Measurements from ENCODE around the gene NCKAP5.

The NCKAP5 gene

DNA sequence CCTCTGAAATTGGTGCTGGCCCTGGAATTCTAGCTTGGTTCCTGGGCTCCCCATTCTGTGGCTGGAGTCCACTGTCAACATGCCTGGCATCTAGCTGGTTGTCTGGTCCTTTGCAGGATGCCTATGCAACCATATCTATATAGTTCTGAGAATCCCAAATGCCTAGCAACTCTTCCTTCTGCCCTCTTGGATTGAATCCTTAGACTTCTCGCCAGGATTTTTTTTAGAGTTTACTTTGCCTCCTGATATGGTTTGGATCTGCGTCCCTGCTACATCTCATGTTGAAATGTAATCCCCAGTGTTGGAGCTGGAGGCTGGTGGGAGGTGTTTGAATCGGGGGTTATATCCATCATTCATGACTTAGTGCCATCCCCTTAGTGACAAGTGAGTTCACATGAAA, 833.3 kb downstream of the NCKAP5 start:
- no peak for DNase-seq (ENCODE audit: low read depth)
- in situ Hi-C loops (cut with HindIII; ENCODE audit: low sequenced_read_pairs), result no loop called here
- TF ChIP-seq, protein P1, sequence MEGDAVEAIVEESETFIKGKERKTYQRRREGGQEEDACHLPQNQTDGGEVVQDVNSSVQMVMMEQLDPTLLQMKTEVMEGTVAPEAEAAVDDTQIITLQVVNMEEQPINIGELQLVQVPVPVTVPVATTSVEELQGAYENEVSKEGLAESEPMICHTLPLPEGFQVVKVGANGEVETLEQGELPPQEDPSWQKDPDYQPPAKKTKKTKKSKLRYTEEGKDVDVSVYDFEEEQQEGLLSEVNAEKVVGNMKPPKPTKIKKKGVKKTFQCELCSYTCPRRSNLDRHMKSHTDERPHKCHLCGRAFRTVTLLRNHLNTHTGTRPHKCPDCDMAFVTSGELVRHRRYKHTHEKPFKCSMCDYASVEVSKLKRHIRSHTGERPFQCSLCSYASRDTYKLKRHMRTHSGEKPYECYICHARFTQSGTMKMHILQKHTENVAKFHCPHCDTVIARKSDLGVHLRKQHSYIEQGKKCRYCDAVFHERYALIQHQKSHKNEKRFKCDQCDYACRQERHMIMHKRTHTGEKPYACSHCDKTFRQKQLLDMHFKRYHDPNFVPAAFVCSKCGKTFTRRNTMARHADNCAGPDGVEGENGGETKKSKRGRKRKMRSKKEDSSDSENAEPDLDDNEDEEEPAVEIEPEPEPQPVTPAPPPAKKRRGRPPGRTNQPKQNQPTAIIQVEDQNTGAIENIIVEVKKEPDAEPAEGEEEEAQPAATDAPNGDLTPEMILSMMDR (IDR thresholded peaks at IDR 0.05; ENCODE audit: low read depth, low read length, missing control alignments), result no peak
- H3K4me3 ChIP-seq (ENCODE audit: low read depth, low read length), result no peak overlapping the region

DNA sequence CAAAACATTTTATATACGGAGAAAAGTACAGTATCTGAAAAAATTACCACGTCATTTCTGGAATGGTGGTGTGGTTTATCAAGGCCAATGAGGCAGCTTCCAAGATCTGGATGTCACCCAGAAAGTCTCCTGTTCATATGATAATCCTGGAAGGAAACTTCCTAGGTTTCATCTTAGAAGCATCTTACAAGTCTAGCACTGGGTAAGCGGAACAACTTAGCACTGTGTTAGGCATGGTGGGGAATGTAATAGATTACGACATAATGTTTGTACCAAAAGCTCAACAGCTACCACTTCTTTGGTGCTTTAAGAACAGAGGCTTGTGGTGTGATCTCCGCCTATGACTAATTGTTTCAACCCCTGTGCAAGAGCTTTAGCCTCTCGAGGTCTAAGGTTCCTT, 835.2 kb downstream of the NCKAP5 start:
- TF ChIP-seq, protein P1 (IDR thresholded peaks at IDR 0.05; ENCODE audit: low read depth, low read length, missing control alignments), result no peak
- no peak overlapping the region for H3K4me3 ChIP-seq (ENCODE audit: low read depth, low read length)
- in situ Hi-C loops (cut with HindIII; ENCODE audit: low sequenced_read_pairs), result no loop called here
- no peak for DNase-seq (ENCODE audit: low read depth)

DNA sequence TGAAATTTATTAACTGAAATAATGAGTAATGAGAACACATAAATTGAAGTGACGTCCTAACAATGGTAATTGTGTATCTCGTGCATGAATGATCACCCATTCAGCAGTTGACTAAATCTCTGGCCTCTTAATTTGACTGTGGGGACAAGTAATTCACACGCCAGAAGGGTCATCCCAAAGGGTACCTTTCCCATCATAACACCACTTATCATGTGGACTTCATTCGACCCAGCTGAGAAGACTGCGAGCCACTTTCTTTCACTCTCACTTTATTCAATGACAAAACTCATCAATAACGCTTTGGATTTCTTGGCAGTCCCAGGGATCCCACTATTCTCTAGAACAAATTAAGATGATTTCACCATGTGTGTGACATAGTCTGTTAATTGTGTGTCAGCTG, 835.6 kb downstream of the NCKAP5 start:
- TF ChIP-seq, protein P1 (IDR thresholded peaks at IDR 0.05; ENCODE audit: low read depth, low read length, missing control alignments), result no peak
- in situ Hi-C loops (cut with HindIII; ENCODE audit: low sequenced_read_pairs), result no loop called here
- no peak overlapping the region for H3K4me3 ChIP-seq (ENCODE audit: low read depth, low read length)
- no peak for DNase-seq (ENCODE audit: low read depth)

DNA sequence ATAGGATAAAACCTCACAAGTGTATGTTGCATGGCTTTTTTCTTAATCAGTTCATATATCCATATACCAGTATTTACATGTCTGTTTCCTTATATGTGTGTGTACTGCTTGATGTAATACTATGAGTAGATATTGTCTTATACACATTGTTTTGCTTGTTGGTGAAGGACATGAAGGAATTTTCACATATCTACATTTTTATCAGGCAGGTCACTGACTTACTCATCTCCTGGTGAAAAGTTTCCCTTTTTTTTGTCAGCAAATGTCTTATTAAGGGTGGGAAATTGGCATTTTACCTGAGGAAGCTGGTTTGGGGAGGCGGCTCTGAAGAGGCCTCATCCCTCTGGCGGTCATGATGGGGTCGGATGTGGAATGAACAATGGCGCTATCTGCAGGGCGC, 836.8 kb downstream of the NCKAP5 start:
- TF ChIP-seq, protein P1 (IDR thresholded peaks at IDR 0.05; ENCODE audit: low read depth, low read length, missing control alignments), result no peak
- H3K4me3 ChIP-seq (ENCODE audit: low read depth, low read length), result no peak overlapping the region
- in situ Hi-C loops (cut with HindIII; ENCODE audit: low sequenced_read_pairs), result no loop called here

DNA sequence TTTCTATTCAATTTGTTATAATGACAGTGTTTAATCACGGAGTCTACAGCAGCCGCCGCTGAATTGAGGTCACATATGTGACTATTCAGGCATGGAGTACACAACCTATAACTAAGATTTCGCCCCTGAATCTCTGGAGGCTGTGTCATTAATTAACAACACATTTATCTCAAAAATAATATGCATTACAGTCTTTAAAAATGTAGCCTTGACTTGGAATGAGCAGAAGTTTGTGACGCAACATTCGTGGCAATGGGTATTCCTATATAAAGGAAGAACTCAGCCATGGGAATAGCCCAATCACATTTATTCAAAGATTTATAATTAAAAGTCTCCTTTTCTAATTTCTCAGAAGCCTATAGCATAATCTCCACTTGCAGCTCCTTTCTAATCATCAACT, 837.7 kb downstream of the NCKAP5 start:
- TF ChIP-seq, protein P1 (IDR thresholded peaks at IDR 0.05; ENCODE audit: low read depth, low read length, missing control alignments), result no peak
- DNase-seq (ENCODE audit: low read depth), result no peak
- in situ Hi-C loops (cut with HindIII; ENCODE audit: low sequenced_read_pairs), result no loop called here
- no peak overlapping the region for H3K4me3 ChIP-seq (ENCODE audit: low read depth, low read length)

More for the DNA sequence above, 836.8 kb downstream of the NCKAP5 start:
- no peak for DNase-seq (ENCODE audit: low read depth)

DNA sequence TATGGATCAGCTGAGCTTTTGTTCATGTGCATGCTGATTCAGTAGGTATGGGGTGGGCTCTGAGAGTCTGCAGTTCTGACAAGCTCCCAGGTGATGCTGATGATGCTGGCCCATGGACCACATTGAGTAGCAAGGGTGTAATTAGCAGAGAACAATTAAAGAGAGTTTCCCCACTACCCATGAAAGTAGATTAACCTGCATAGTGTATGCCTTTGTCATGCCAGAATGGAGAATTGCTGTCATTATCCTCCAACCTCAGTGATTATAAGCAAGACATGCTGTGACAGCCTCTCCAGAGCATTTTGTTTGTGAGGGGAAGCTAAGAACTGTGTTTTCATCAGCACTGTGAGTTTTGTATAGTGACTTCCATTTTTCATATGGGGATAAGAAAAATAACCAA, 838.7 kb downstream of the NCKAP5 start:
- TF ChIP-seq, protein P1 (IDR thresholded peaks at IDR 0.05; ENCODE audit: low read depth, low read length, missing control alignments), result no peak
- no peak for DNase-seq (ENCODE audit: low read depth)

DNA sequence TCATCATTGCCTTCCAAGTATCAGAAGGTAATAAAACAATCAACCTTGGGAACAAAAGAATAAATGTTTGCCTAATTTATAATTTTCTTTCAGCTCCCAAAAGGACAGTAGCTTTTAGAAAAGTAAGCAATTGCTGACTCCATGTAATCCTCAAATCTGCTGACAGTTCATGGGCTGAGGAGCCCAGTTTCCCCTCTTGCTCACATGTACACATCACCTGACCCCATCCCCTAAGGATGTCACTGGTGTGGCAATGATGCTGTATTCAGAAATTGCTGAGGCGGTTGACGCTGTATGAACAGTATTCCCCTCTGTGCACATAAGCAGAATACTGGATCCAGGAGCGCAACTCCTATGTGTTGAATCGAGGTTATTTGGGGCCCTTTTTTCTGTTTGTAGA, 842.1 kb downstream of the NCKAP5 start:
- TF ChIP-seq, protein P1 (IDR thresholded peaks at IDR 0.05; ENCODE audit: low read depth, low read length, missing control alignments), result no peak
- no peak for DNase-seq (ENCODE audit: low read depth)
- no peak overlapping the region for H3K4me3 ChIP-seq (ENCODE audit: low read depth, low read length)
- in situ Hi-C loops (cut with HindIII; ENCODE audit: low sequenced_read_pairs), result no loop called here

More for the DNA sequence above, 838.7 kb downstream of the NCKAP5 start:
- in situ Hi-C loops (cut with HindIII; ENCODE audit: low sequenced_read_pairs), result no loop called here
- no peak overlapping the region for H3K4me3 ChIP-seq (ENCODE audit: low read depth, low read length)
